Tibial nerve (tissue), 4 donors: ENCODE data around the gene SORCS2. TPM values are rescaled to one million over a fixed set of nuclear protein-coding genes. Genes with fewer than 3 reads are reported as not detected.

Source experiments
- DNase-seq, 2 donors: peaks; one replicate each; pipeline ENCODE4 v3.0.0-alpha.2; 2019; ENCODE audit warnings: low spot score in 2 of 2
- H3K27ac ChIP-seq, 4 donors: fragments of 200-600 bp; sonication (generic) in 3 of 4; one replicate each; pipeline ENCODE4 v1.5.1; 2017 to 2019; ENCODE audit warnings: mild to moderate bottlenecking in 1 of 4
- H3K27me3 ChIP-seq, 2 donors: fragments of 200-600 bp; sonication (generic) in 1 of 2; one replicate each; pipeline versions ENCODE4 v1.5.1 to v1.6.0; 2017 to 2019
- H3K36me3 ChIP-seq, 3 donors: fragments of 200-600 bp; sonication (generic); one replicate each; pipeline ENCODE4 v1.5.1; 2018 to 2019
- H3K4me1 ChIP-seq, 4 donors: fragments of 200-600 bp; sonication (generic) in 3 of 4; one replicate each; pipeline ENCODE4 v1.5.1; 2017 to 2019
- H3K4me3 ChIP-seq, 4 donors: fragments of 200-600 bp; sonication (generic) in 3 of 4; one replicate each; pipeline ENCODE4 v1.5.1; 2017 to 2019; ENCODE audit warnings: mild to moderate bottlenecking in 1 of 4, moderate library complexity in 1 of 4
- H3K9me3 ChIP-seq, 4 donors: fragments of 200-600 bp; sonication (generic) in 3 of 4; one replicate each; pipeline ENCODE4 v1.5.1; 2017 to 2019
- CTCF ChIP-seq, 5 experiments: fragments of 200-600 bp in 3 of 5; fragments of 450-650 bp in 2 of 5; sonication (generic) in 3 of 5; IDR thresholded peaks; one replicate each; pipeline ENCODE4 v1.5.1; 2016 to 2019; ENCODE audit warnings: antibody characterized with exemption in 5 of 5, mild to moderate bottlenecking in 3 of 5, moderate library complexity in 2 of 5
- EP300 ChIP-seq, 2 donors: sonication (generic); formaldehyde crosslinking; IDR thresholded peaks; one replicate each; pipeline ENCODE4 v1.6.1; 2017; ENCODE audit warnings: antibody characterized with exemption in 2 of 2, mild to moderate bottlenecking in 1 of 2
- POLR2A ChIP-seq, 2 donors: fragments of 450-650 bp; IDR thresholded peaks; one replicate each; pipeline ENCODE4 v1.6.1; 2017; ENCODE audit warnings: antibody characterized with exemption in 2 of 2, mild to moderate bottlenecking in 2 of 2, moderate library complexity in 2 of 2
- WGBS, 2 donors: methylation state at CpG; one replicate each; pipeline ENCODE4 v1.1.5; 2018; 5-methylcytosine and 5-hydroxymethylcytosine counted together
- total RNA-seq, 4 donors: library from RNA; depleted of rRNA; stranded (reverse); fragments of >200 nt; gene quantifications; one replicate each; pipeline ENCODE4 v1.1.0, GENCODE V29; 2016

Gene SORCS2
- total RNA-seq, 4 donors from 2014 or later, result 15.6 to 48.9 (median 38.3) TPM

- no peaks in the 10 kb centered on the region for H3K27me3 ChIP-seq
- WGBS, 2 donors, result 75 to 76% methylated on average over 11 of the region's 11 CpGs
- no peak for DNase-seq
- H3K4me1 ChIP-seq, result peaks cover 0 to 10% (median 0%) of the 10 kb centered on the region in 4 donors
- H3K9me3 ChIP-seq, result no peaks in the 10 kb centered on the region
- H3K27ac ChIP-seq, result no peak overlapping the region
- H3K4me3 ChIP-seq, result no peak overlapping the region
- no peak for TF ChIP-seq CTCF (IDR thresholded peaks at IDR 0.05)
- no peak for TF ChIP-seq POLR2A (IDR thresholded peaks at IDR 0.05)
- TF ChIP-seq EP300 (IDR thresholded peaks at IDR 0.05), result no peak
- no peaks in the 10 kb centered on the region for H3K36me3 ChIP-seq
Measured at GRCh38 chr4:7146786-7147115, 45.6 kb upstream of the SORCS2 start.

- no peaks in the 10 kb centered on the region for H3K36me3 ChIP-seq
- H3K4me1 ChIP-seq, result peaks cover 0 to 10% (median 0%) of the 10 kb centered on the region in 4 donors
- H3K4me3 ChIP-seq, result no peak overlapping the region
- H3K27me3 ChIP-seq, result no peaks in the 10 kb centered on the region
- 86 to 92% methylated on average over 15 of the region's 15 CpGs for WGBS, 2 donors
- TF ChIP-seq POLR2A (IDR thresholded peaks at IDR 0.05) (no peak), CTCF (IDR thresholded peaks at IDR 0.05) (no peak), EP300 (IDR thresholded peaks at IDR 0.05) (no peak)
- no peak overlapping the region for H3K27ac ChIP-seq
- H3K9me3 ChIP-seq, result no peaks in the 10 kb centered on the region
- DNase-seq, result no peak
Measured at GRCh38 chr4:7147261-7147660, 45.1 kb upstream of the SORCS2 start.

- 85% methylated on average over 10 of the region's 10 CpGs for WGBS, 2 donors
- H3K4me1 ChIP-seq, result peaks cover 0 to 10% (median 0%) of the 10 kb centered on the region in 4 donors
- H3K27me3 ChIP-seq, result no peaks in the 10 kb centered on the region
- H3K36me3 ChIP-seq, result no peaks in the 10 kb centered on the region
- no peak overlapping the region for H3K27ac ChIP-seq
- DNase-seq, result no peak
- TF ChIP-seq POLR2A (IDR thresholded peaks at IDR 0.05) (no peak), EP300 (IDR thresholded peaks at IDR 0.05) (no peak), CTCF (IDR thresholded peaks at IDR 0.05) (no peak)
- H3K4me3 ChIP-seq, result no peak overlapping the region
- no peaks in the 10 kb centered on the region for H3K9me3 ChIP-seq
Measured at GRCh38 chr4:7147661-7148310, 44.6 kb upstream of the SORCS2 start.

- WGBS, 2 donors, result 77 to 83% methylated on average over 11 to 12 of the region's 13 CpGs
- Histone ChIP-seq H3K27me3 (no peaks in the 10 kb centered on the region), H3K4me1 (peaks cover 0 to 10% (median 0%) of the 10 kb centered on the region in 4 donors), H3K27ac (no peak overlapping the region), H3K9me3 (no peaks in the 10 kb centered on the region), H3K36me3 (no peaks in the 10 kb centered on the region), H3K4me3 (no peak overlapping the region)
- no peak for TF ChIP-seq POLR2A (IDR thresholded peaks at IDR 0.05)
- TF ChIP-seq EP300 (IDR thresholded peaks at IDR 0.05), result no peak
- no peak for TF ChIP-seq CTCF (IDR thresholded peaks at IDR 0.05)
- no peak for DNase-seq
Measured at GRCh38 chr4:7148337-7148736, 44.0 kb upstream of the SORCS2 start.

- no peak overlapping the region for H3K27ac ChIP-seq
- no peak overlapping the region for H3K4me3 ChIP-seq
- no peaks in the 10 kb centered on the region for H3K36me3 ChIP-seq
- TF ChIP-seq EP300 (IDR thresholded peaks at IDR 0.05) (no peak), CTCF (IDR thresholded peaks at IDR 0.05) (no peak), POLR2A (IDR thresholded peaks at IDR 0.05) (no peak)
- H3K9me3 ChIP-seq, result no peaks in the 10 kb centered on the region
- peaks cover 0 to 10% (median 0%) of the 10 kb centered on the region in 4 donors for H3K4me1 ChIP-seq
- WGBS, 2 donors, result 70% methylated on average over 17 to 20 of the region's 20 CpGs
- no peak for DNase-seq
- H3K27me3 ChIP-seq, result no peaks in the 10 kb centered on the region
Measured at GRCh38 chr4:7150036-7150635, 42.2 kb upstream of the SORCS2 start.
